Neural cell (in vitro differentiated cells): ENCODE data around the gene PCCA.

ENCODE experiments used
- CTCF ChIP-seq: fragments of 450-650 bp; IDR thresholded peaks from 2 replicates; pipeline ENCODE4 v1.5.1; 2014; ENCODE audit warnings: antibody characterized with exemption, mild to moderate bottlenecking, moderate library complexity; ENCODE audit not compliant: poor library complexity, severe bottlenecking
- EP300 ChIP-seq: fragments of 450-650 bp; conservative IDR thresholded peaks from 2 replicates; pipeline ENCODE4 v1.6.1; 2014; ENCODE audit warnings: antibody characterized with exemption, mild to moderate bottlenecking, moderate library complexity; ENCODE audit not compliant: poor library complexity, severe bottlenecking
- EZH2 ChIP-seq: fragments of 200-600, 300-800 bp; shearing (Covaris generic), sonication (generic); IDR thresholded peaks from 2 replicates; pipeline ENCODE4 v1.6.1; 2014; ENCODE audit warnings: antibody characterized with exemption, low read length, borderline replicate concordance, mild to moderate bottlenecking; ENCODE audit not compliant: insufficient read depth, poor library complexity, severe bottlenecking
- POLR2AphosphoS5 ChIP-seq: IDR thresholded peaks from 2 replicates; pipeline ENCODE4 v1.6.1; 2012
- RAD21 ChIP-seq: fragments of 450-650 bp; conservative IDR thresholded peaks from 2 replicates; pipeline ENCODE4 v1.6.1; 2014; ENCODE audit warnings: antibody characterized with exemption, mild to moderate bottlenecking, moderate library complexity
- REST ChIP-seq: IDR thresholded peaks from 2 replicates; pipeline ENCODE4 v1.6.1; 2012; ENCODE audit warnings: borderline replicate concordance

- TF ChIP-seq CTCF (no peak), RAD21 (no peak), EP300 (no peak), EZH2 (no peak), POLR2AphosphoS5 (no peak), REST (no peak)
Observed at GRCh38 chr13:100221166-100221565, 132.3 kb downstream of the PCCA start.
